Stimulated activated CD8-positive, alpha-beta memory T cell treated with anti-CD3 and anti-CD28 coated beads, Interleukin-12 subunit alpha, Interleukin-12 subunit beta, amount 100 ng/mL, for 1 hour (primary cell): ENCODE results near the gene QSOX1.
"Not testable (repeated sequence)": the region's sequence is repeated elsewhere in the genome, so short reads cannot be mapped to it uniquely, and the experiment has no call there.

Experiments
- DNase-seq: peaks from one replicate; pipeline ENCODE4 v3.0.0-alpha.2; 2020; ENCODE audit warnings: low read depth

QSOX1 gene

DNA sequence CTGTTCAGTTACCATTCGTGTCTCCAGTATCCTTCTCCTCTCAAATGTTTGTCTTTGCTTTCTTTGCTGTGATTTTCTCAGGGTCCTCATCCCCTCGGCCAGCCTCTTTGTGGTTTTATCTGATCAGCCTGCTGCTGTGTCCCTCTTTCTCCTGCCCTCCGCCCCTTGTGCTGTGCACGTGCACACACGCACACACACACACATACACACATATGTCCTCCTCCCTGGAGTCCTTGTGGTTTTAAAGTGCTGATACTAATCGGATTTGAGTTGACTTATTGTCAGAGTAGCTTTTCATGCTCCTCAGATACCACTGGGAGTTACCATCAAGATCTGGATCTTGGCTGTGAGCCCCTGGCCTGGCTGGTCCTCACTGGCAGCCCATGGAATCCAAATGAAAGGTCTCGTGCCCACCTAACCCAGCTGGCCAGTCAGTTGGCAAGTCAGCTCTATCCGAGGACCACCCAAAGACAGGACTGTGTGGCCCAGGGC lies 34.1 kb downstream of the QSOX1 start:
- DNase-seq: no peak

DNA sequence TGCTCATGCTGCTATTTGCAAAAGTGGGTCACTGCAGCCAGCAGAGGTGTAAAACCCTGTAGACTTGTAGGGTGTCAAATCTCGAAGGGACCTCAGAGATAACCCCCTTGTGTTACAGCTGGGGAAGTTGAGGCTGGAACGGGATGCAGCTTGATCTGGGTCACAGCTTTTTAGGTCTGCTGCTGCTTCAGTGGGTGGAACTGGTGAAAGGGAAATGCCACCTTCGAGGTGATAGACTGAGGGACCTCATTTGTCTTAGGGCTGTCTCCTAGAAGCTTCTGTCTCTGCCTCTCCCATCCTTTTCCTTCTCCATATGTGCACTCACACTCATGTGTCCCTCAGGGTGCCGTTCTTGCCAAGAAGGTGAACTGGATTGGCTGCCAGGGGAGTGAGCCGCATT lies 35.4 kb downstream of the QSOX1 start:
- no peak for DNase-seq

DNA sequence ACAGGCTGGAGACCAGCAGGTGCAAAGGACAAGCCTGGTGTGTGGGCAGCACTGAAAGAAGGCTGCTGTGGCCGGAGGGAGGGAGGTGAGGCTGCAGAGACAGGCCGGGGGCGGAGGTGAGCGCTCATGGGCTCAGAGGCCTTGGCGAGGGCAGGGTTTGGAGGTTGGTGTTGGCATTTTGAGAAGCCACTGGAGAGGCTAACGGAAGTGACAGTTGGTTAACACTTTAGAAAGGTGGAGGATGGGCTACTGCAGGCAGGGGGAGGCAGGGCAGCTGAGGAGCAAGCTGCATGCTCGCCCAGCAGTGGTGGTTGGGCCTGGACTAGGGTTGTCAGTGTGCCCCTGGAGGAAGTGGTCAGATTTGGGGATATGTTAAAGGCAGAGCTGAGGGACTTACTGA lies 37.5 kb downstream of the QSOX1 start:
- DNase-seq: no peak

DNA sequence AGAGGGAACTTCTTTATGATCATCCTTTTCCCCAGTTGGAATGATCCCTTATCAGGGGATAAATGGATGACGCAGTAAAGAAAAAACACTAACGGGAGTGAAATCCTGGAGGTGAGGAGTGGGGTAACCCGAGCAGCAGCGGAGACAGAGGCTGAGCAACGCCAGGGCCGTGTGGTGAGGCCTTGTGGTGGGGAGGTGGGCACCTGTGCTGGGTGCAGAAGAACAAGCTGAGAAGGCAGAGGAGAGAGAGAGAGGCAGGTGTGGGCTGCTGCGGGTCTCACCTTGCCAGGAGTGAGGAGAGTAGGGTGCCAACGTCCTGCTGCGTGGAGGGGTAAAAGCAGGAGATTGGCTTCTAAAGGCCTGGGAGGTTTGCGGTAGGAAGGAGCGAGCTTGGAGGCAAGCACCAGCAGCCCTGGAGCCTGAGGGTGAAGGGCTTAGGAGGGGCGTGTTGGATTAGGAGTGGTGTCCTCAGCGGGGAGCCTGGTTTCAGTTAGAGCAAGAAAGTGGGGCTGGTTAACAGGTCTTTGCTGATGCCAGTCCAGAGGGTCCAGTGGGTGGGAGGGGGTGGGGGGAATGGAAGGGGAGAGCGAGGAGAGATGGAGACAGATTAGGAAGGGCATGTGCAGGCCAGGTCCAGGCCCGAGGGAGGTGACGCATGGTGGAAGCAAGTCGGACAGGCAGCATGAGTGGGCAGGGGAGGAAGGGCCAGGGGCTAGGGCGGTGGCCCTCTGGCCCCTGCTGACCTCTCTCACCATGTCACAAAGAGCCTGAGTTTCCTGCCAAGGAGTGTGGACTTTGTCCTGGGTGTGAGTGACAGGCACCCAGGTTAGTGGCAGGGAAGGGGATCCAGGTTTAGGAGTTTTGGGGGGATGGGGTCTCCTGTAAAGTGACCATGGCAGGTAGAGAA lies 38.7 kb downstream of the QSOX1 start:
- no peak for DNase-seq

DNA sequence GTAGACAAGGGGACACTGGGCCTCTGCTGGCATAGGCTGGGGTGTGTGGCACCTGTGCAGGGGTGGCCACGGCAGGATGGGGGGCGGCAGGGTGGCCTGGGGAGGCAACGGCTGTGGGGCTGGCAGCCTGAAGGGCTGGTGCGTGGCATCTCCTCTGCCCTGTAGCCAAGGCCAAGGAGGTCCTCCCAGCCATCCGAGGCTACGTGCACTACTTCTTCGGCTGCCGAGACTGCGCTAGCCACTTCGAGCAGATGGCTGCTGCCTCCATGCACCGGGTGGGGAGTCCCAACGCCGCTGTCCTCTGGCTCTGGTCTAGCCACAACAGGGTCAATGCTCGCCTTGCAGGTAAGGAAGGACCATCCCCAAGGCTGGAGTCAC lies 39.4 kb downstream of the QSOX1 start:
- no peak for DNase-seq

DNA sequence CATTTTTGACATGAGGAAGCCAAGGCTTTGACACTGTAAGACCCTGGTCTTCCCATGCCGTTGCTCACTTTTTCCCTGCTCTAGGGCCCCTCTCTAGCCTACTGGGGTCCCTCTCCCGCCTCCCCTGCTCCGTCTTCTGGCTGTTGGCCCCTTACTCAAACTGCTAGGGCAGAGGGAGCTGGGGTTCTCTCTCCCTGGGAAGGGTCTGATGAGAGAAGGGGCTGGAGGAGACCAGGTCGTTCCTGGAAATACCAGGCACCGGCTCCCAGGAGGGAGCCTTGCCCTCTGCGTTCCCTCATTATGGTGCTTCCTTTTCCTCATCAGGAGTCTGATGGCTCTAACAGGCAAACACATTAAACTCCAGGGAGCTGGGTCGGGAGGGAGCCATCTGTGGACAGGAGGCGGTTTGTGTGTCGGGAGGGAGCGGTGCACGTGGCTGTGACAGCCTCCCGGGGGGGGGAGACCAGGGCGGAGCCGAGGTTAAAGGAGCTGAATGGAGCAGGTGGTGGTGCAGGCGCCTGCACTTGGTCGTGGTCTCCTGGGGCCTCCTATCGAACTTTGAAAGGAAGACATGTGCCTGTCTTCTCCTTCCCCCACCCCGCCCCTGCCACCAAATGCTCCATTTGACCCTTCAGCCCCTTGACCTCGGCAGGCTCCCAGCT lies 40.0 kb downstream of the QSOX1 start:
- DNase-seq: no peak

DNA sequence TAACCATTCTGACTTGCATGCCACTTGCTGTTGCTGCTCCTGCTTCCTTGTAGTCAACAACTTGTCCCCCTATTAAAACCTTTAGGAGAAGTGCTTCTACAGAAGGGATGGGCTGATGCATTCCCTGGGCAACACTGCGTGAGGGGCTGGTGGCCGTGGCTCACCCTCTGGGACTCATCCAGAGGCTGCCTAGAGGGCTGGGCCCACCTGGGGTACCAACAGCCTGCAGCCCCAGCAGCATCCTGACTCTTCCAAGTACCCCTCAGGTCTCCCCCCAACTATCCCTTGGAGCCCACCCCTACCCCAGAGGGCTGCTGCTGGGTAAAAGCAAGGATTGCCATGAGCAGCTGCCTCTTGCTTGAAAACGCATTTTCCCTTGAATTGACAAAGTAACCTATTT lies 40.7 kb downstream of the QSOX1 start:
- no peak for DNase-seq

DNA sequence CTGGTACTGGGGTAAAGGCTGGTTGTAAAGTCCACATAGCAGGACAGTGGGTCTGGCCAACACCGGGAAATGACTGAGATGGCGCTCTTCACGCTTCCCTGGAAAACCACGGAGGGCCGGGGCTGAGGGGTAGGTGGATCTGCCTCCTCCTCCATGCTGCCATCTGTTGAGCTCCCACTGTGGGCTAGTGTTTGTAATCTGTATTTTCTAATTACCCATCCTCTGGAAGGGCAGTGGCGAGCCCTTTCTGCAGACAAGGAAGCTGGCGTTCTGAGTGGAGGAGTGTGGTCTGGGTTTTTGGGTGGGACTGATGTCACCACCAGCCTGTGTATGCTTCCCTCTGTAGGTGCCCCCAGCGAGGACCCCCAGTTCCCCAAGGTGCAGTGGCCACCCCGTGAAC lies 41.2 kb downstream of the QSOX1 start:
- DNase-seq: no peak

DNA sequence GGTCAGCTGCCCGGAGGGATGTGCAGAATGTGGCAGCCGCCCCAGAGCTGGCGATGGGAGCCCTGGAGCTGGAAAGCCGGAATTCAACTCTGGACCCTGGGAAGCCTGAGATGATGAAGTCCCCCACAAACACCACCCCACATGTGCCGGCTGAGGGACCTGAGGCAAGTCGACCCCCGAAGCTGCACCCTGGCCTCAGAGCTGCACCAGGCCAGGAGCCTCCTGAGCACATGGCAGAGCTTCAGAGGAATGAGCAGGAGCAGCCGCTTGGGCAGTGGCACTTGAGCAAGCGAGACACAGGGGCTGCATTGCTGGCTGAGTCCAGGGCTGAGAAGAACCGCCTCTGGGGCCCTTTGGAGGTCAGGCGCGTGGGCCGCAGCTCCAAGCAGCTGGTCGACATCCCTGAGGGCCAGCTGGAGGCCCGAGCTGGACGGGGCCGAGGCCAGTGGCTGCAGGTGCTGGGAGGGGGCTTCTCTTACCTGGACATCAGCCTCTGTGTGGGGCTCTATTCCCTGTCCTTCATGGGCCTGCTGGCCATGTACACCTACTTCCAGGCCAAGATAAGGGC lies 41.9 kb downstream of the QSOX1 start:
- DNase-seq: no peak

DNA sequence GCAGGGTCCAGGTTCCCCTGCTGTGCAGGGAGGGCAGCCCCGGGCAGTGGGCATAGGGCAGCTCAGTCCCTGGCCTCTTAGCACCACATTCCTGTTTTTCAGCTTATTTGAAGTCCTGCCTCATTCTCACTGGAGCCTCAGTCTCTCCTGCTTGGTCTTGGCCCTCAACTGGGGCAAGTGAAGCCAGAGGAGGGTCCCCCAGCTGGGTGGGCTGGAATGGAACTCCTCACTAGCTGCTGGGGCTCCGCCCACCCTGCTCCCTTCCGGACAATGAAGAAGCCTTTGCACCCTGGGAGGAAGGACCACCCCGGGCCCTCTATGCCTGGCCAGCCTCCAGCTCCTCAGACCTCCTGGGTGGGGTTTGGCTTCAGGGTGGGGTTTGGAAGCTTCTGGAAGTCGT lies 42.6 kb downstream of the QSOX1 start:
- DNase-seq: no peak

DNA sequence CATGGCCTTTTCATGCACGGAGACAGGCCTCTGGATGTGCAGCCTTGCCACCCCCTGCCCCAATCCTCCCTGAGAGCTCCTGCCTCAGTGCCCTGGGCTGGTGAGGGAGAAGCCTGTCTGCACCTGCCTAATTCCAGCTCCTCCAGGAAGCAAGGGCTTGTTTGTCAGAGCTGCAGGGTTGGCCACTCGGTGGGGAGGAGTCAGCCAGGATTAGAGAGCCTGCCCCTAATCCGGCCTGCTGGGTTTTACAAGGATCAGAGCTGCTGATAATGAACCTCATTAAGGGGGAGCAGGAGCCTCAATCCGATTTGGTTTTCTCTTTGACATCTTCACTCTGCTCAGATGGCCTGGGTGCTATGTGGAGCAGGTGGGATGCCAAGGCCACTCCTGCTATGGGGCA lies 43.5 kb downstream of the QSOX1 start:
- DNase-seq: no peak

DNA sequence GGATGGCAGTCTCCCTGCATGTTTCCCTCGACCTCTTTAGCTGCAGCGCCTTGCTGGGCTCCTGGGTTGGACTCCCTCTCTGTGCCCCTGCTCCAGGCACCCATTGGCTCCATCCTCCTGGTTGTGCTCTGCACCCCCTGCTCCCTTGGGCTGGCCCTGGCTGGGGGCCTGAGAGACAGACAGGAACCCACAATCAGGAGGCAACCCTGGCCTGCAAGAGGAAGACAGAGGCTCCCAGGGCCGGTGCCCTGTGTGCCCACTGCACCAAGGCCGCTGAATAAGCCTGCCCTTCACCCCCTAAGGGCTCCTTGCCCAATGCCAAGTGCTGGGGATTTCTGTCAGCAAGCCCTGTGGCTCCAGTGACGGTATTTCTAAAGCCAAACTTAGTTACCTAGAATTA lies 43.9 kb downstream of the QSOX1 start:
- no peak for DNase-seq

DNA sequence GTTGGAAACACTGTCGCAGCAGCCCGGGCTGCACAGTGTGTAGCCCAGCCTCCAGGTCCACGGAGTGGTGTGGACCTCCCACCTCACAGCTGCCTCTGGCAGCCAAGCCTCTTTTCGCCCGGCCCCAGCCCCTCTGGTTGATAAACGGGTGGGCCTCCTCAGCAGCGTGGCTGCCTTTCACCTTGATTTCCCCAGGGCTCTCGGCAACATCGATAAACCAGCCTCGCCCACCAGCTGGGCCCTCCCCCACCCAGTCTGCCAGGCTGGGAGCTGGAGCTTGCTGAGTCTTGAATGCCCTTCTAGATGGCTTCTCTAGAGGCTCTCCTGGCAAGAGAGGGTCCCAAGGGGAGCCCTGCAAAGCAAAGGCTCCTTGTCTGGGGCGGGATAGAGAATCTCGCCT lies 44.3 kb downstream of the QSOX1 start:
- DNase-seq: no peak

DNA sequence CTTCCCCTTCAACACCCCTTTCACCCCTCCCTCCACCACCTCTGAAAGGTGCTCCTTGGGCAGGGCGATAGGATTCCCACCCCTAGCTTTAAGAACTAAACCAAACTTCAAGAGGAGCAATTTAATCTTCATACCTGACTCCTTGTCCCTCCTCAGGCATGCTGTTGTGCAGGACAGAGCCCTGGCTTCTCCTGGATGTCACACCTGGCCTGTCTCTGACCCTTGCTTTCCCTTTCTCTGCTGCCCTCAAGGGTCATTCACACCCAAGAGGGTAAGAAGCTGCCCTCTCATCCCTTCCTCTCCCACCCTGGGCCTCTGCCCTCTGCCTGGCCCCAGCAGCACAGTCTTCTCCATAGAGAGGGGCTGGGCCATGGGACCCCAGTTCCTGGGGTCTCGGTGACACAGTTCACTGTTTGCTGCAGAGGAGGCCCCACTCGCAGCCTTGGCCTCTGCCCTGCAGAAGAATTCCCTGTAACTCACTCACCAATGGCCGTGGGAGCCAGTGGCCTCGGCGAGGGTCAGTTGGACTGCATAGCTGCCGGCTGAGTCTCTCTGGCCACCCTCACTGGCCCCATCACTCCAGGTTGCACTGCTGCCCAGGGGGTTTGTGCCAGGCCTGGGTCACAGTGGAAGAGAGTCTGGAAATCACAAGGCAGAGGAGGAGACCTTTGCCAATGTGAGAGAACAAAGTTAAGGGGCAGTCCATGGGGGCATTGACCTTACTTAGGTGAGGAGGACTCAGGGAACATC lies 47.0 kb downstream of the QSOX1 start:
- DNase-seq: no peak

DNA sequence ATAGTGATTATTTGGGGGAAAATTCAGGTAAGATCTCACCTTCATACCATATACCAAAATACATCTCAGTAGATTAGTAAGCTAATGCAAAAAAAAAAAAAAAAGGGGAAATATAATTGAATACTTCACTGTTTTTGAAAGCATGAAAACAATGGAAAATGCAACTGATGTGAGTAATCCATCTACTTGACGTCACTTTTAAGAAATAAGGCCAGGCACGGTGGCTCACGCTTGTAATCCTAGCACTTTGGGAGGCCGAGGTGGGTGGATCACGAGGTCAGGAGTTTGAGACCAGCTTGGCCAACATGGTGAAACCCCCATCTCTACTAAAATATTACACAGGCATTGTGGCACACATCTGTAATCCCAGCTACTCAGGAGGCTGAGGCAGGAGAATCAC lies 47.9 kb downstream of the QSOX1 start:
- DNase-seq: not testable (repeated sequence)

DNA sequence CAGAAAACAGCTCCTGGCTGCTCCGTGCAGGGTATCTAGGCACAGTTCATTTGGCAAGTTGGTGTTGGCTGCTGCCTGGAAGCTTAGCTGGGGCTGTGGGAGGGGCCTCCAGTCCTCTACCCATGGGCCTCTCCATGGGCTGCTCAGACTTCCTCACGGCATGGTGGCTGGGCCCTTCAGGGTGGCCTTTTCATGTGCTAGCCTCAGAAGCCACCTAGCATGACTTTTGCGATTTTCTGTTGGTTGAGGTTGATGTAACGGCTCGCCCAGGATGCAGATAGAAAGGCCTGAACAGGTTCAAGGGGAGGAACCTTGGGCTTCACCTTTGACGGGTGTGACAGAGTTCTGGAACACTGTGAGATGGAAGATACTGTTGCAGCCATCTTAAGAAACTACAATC lies 49.6 kb downstream of the QSOX1 start:
- no peak for DNase-seq

DNA sequence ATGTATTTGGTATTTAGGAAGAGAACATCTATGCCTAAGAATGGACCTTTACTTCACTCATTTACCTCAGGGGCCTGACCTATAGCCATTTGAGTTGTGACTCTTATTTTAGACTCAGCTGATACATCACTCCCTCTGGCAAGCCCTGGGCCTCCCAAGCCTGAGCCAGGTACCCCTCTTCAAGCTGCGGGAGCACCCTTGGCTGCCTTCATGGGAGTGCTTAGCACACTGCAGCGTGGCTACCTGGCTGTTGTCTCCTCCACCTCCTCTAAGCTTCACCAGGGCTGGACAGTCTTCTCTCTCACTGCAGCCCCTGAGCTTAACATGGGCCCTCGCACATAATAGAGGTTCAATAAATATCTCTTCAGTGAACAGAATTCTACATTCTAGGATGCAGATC lies 51.9 kb downstream of the QSOX1 start:
- no peak for DNase-seq

DNA sequence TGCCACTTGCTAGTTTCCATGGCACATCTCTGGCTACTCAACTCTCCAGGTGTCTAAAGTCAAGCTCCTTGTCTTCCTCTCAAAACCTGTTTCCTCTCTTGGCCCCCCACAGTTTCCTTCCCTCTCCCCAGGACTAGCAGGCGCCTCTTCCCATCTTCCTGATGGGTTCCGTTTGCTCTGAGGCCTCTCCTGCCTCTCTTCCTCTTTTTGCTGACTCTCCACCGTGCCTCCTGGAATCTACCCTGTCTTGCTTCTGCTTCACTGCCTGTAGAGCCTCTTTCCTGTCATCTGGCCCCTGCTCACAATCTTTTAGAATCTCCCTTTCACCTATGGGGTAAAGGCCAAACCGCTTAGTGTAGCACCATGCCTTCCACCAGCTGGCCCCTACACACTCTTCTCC lies 53.6 kb downstream of the QSOX1 start:
- no peak for DNase-seq

DNA sequence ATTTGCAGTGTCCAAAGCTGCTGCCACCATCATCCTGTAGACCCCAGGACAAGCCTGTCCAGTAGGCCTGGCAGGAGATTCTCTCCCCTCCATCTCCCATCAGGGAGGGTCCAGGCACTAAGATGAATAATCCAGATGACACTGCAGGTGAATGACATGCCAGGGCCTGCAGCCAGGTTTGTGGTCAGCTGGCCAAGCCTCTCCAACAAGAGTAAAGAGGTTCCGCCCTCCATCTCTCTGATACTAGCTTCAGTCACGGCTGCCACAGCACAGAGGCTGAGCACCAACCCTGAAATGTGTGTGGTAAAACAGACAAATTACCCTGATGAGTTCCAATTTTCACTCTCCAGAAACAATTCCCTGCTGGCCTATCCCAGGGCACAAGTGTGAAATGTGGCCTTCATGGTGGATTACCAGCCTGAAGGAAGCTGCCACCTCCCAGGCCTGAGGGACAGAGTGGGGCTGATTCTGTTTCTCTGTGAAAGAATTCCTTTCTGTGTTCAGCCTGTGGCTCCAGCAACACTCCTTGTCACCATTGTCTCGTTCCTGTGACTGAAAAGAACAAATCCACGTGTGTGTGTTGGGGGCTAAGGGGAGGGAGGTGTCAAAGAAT lies 55.4 kb downstream of the QSOX1 start:
- DNase-seq: no peak

DNA sequence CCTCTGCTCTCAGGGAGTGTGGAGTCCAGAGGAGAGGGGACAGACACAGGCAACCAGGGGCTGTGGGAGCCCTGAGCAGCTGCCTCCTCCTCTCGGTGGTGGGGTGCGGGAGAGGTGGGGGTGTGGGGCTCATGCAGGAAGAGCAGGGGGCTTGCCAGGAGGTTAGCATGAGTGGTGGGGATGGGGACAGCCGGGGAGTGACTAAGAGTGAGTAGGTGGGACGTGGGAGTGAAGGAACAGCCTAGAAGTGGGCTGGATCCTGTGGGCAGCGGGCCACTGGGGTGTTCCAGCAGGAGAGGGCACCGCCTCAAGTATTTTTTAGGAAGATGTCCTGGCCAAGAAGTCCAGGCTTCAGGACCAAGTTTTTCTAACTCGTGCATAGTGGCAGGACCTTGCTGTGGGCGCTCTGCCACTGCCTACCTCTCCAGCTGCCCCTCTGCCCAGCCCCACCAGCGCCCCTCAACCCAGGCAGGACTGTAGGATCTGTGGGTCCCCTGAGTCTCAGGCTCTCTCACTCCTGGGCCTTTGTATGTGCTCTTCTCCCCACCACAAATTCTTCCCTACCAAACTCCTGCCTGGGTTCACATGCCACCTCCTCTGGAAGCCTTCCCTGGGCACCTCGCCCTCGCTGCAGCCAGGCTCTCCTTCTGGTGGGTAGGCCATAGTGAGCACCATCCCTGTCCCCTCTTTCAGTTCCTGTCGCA lies 56.6 kb downstream of the QSOX1 start:
- no peak for DNase-seq

DNA sequence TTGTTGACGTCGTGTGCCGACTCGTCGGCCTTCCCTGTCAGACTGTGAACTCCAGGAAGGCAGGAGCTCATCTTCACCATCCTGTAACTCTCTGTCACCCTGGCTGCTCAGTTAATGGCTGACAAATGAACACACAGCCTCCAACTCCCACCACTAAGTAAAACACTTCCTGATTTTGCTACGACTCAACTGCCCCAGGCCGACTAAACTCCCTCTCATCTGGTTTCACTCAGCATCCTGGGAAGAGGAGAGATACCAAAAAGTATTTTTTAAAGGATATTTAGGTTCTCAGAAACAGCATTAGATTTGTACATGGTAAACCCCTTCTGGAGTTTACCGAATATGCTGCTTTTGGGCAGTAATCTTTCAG lies 57.2 kb downstream of the QSOX1 start:
- DNase-seq: no peak
